HG02642 (cell line): Measurements from ENCODE around the gene SHISA4.

Experiments used
- ATAC-seq: cut with Tn5 transposase; IDR thresholded peaks from one replicate; pipeline ENCODE4 v1.9.1; 2021; ENCODE audit warnings: mild to moderate bottlenecking; ENCODE audit not compliant: unreplicated experiment, poor library complexity

The SHISA4 gene

GRCh38 chr1:201880928-201881571 lies 7.6 kb upstream of the SHISA4 start:
- no peak for ATAC-seq

- no peak for ATAC-seq
Observed at GRCh38 chr1:201881617-201882016, 7.1 kb upstream of the SHISA4 start.

GRCh38 chr1:201882665-201883132 lies 6.0 kb upstream of the SHISA4 start:
- no peak for ATAC-seq

GRCh38 chr1:201883266-201883665 lies 5.4 kb upstream of the SHISA4 start:
- no peak for ATAC-seq

GRCh38 chr1:201883786-201884185 lies 4.9 kb upstream of the SHISA4 start:
- ATAC-seq = no peak

GRCh38 chr1:201884425-201884824 lies 4.3 kb upstream of the SHISA4 start:
- no peak for ATAC-seq

- no peak for ATAC-seq
Observed at GRCh38 chr1:201885531-201886075, 3.1 kb upstream of the SHISA4 start.

GRCh38 chr1:201886103-201886885 lies 2.4 kb upstream of the SHISA4 start:
- no peak for ATAC-seq

GRCh38 chr1:201887116-201887866 lies 1.4 kb upstream of the SHISA4 start:
- no peak for ATAC-seq

GRCh38 chr1:201889090-201889968 lies 631 bp downstream of the SHISA4 start:
- ATAC-seq = no peak

GRCh38 chr1:201890223-201890622 lies 1.5 kb downstream of the SHISA4 start:
- no peak for ATAC-seq

GRCh38 chr1:201890806-201891450 lies 2.2 kb downstream of the SHISA4 start:
- no peak for ATAC-seq

- no peak for ATAC-seq
Observed at GRCh38 chr1:201891451-201892045, 2.9 kb downstream of the SHISA4 start.

GRCh38 chr1:201892211-201892610 lies 3.5 kb downstream of the SHISA4 start:
- ATAC-seq = no peak

GRCh38 chr1:201893431-201893830 lies 4.7 kb downstream of the SHISA4 start:
- ATAC-seq = no peak

GRCh38 chr1:201894343-201895119 lies 5.8 kb downstream of the SHISA4 start:
- no peak for ATAC-seq

- ATAC-seq = no peak
Observed at GRCh38 chr1:201895120-201895665, 6.5 kb downstream of the SHISA4 start.
